ENCODE data around the gene RSPO4.
"Not testable (repeated sequence)": the region's sequence is repeated elsewhere in the genome, so short reads cannot be mapped to it uniquely, and the experiment has no call there.

The RSPO4 gene

GRCh38 chr20:1001911-1002681 lies at the start of gene RSPO4:
Gene RSPO4 (minus strand): TSS chr20:1002311. CDS start chr20:1002164, 147 bp downstream.
- DNase-seq, result no peak

- no peak for DNase-seq
These were observed 48.3 kb upstream of the RSPO4 start for GRCh38 chr20:1050440-1050839.

- DNase-seq, result no peak
These were observed 43.8 kb upstream of the RSPO4 start for GRCh38 chr20:1045860-1046418.

- DNase-seq, result no peak
These were observed 39.8 kb upstream of the RSPO4 start for GRCh38 chr20:1041845-1042390.

GRCh38 chr20:1038205-1038604 lies 36.1 kb upstream of the RSPO4 start:
- DNase-seq, result no peak

- DNase-seq, result no peak
These were observed 34.9 kb upstream of the RSPO4 start for GRCh38 chr20:1037039-1037438.

- no peak for DNase-seq
These were observed 33.4 kb upstream of the RSPO4 start for GRCh38 chr20:1035466-1035865.

GRCh38 chr20:1034415-1034789 lies 32.3 kb upstream of the RSPO4 start:
- DNase-seq, result no peak

GRCh38 chr20:1033751-1034414 lies 31.8 kb upstream of the RSPO4 start:
- peak; percentile 41 for DNase-seq

GRCh38 chr20:1029980-1030379 lies 27.9 kb upstream of the RSPO4 start:
- DNase-seq, result no peak

- DNase-seq, result not testable (repeated sequence)
These were observed 24.1 kb upstream of the RSPO4 start for GRCh38 chr20:1026214-1026613.

GRCh38 chr20:1022871-1023270 lies 20.8 kb upstream of the RSPO4 start:
- no peak for DNase-seq

- no peak for DNase-seq
These were observed 18.5 kb upstream of the RSPO4 start for GRCh38 chr20:1020614-1021013.

- DNase-seq, result no peak
These were observed 17.2 kb upstream of the RSPO4 start for GRCh38 chr20:1019344-1019743.

GRCh38 chr20:1017677-1018076 lies 15.6 kb upstream of the RSPO4 start:
- no peak for DNase-seq

GRCh38 chr20:1015181-1015580 lies 13.1 kb upstream of the RSPO4 start:
- no peak for DNase-seq

- DNase-seq, result no peak
These were observed 12.4 kb upstream of the RSPO4 start for GRCh38 chr20:1014471-1014870.

- DNase-seq, result no peak
These were observed 11.6 kb upstream of the RSPO4 start for GRCh38 chr20:1013566-1014340.

- no peak for DNase-seq
These were observed 10.5 kb upstream of the RSPO4 start for GRCh38 chr20:1012359-1013168.

- DNase-seq, result no peak
These were observed 8.5 kb upstream of the RSPO4 start for GRCh38 chr20:1010659-1011058.

GRCh38 chr20:1005452-1006027 lies 3.4 kb upstream of the RSPO4 start:
- no peak for DNase-seq
